GM04503 (cell line): ENCODE data around the gene KICS2.
"Not testable (repeated sequence)": the region's sequence is repeated elsewhere in the genome, so short reads cannot be mapped to it uniquely, and the experiment has no call there.

ENCODE experiments used
- DNase-seq: peaks from one replicate; pipeline ENCODE4 v3.0.0-alpha.2; 2012; ENCODE audit warnings: low read depth

The KICS2 gene

DNA sequence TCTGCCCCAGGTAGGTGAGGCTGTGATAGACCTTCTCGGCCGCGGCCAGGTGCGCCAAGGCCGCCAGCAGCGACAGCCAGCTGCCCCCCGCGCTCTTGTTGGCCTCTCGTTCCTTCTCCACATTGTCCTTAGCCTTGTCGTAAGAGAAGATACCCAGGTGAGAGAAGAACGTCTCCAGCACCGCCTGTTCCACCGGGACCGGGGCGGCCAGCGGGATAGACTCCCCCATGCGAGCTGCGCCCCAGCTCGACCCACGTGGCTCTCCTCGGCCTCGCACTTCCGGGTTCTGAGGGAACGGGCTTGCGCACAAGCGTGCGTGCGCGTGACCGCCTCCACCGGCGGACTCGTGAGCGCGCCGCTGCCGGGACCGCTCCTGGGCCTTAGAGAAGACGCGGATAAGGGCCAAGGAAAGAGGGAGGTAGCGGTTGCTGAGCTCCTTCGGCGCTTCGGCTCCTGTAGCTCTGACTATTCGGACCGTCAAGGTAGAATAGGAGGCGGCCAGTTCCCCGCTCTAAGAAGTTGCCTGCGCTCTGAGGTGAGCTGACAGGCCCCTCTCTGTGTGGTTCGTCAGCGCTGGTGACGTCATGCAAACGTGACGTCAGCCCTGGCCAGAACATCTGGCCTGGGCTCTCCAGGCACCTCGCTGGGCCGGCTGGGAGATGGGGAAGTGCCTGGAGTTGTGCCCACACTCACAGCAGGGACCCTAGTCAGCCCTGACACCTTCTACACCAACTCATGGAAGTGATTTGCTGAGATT lies at the start of gene KICS2:
TSS of gene KICS2 (minus strand) at position 288 of the 757 bp plus-strand sequence. CDS start at position 229, 59 bp downstream.
- DNase-seq = peak; percentile 68

- DNase-seq = no peak
These were observed 48.3 kb upstream of the KICS2 start for GRCh38 chr12:64270411-64270810.

DNA sequence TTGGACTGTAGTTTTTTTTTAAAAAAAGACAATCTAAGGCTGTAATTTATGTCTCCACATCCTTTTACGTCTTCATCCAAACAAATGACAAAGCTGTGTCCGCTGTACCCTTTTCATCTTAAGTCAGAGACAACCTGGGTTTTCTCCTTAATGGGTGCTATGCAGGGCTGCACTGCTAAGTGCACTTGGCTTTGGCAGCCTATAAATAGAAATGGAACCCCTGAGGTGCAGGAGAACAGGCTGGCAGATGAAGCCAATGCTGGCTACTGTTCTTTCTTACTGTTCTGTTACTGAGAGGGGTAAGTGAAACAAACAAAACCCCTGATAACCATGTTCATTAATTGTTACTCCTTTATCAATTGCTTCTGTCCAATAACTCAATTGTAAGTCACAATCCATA lies 47.1 kb upstream of the KICS2 start:
- DNase-seq = no peak

- DNase-seq = no peak
These were observed 46.3 kb upstream of the KICS2 start for GRCh38 chr12:64268409-64268808.

DNA sequence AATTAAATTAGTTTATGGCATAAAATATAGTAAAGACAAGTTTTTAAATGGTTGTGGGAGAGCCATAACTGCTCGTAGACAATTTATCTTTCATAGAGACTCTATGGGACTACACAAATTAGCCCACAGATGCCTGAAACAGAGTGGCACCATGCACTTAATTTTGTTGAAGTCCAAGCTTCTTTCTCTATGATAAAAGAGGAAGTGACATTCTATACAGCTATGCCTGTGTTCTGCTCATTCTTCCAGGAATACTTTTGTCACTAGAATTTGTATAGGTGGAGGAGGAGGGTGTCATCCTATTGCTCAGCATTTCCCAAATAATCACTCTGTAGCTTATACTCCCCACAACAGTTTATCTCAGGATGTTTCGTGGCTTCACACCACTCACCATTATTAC lies 43.7 kb upstream of the KICS2 start:
- no peak for DNase-seq

GRCh38 chr12:64261813-64262212 lies 39.7 kb upstream of the KICS2 start:
- no peak for DNase-seq

DNA sequence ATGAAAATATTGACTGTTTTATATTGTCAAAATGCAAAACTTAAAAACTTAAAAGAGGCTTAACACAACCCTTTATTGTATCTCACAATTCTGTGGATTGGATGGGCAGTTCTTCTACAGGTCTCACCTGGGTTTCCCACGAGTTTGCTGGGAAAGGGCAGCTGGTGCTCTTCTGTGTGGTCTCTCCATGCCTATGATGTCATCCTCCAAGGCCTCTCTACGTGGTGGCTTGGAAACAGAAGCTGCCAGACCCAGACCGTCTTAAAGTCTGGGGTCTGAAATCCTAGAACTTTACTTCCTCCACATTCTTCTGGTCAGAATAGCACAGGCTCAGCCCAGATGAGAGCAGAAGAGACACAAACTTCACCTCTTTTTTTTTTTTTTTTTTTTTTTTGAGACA lies 36.5 kb upstream of the KICS2 start:
- DNase-seq = no peak

- no peak for DNase-seq
These were observed 34.2 kb upstream of the KICS2 start for GRCh38 chr12:64256166-64256800.

DNA sequence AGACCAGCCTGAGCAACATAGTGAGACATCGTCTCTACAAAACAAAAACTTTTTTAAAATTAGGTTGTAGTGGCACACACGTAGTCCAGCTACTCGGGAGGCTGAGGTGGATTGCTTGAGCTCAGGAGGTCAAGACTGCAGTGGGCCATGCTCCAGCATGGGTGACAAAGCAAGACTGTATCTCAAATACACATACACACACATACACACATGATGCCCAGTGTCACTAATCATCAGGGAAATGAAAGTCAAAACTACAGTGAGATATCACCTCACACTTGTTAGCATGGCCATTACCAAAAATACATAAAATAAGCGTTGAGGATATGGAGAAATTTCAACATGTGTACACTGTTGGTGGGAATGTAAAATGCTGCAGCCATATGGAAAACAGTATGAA lies 33.2 kb upstream of the KICS2 start:
- no peak for DNase-seq

- no peak for DNase-seq
These were observed 31.3 kb upstream of the KICS2 start for GRCh38 chr12:64253356-64253755.

DNA sequence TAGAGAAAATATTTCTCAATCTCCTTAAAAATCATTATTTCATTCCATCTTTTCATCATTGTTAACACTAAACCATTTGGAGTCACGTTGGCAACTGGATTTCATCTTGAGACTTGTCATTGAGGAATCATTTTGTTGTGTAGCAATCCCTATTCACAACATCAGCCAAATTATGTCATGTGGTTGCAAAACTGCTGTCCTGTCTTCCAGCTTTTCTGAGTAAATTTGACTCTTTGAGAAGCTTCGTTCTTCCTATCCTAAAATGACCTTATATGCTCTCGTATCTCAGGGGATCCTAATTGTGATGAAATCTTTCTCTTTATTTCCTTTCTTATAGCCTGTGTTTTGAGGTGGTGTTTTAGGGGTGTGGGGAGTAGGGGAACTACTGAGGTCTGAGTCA lies 30.6 kb upstream of the KICS2 start:
- peak; percentile 87 for DNase-seq

DNA sequence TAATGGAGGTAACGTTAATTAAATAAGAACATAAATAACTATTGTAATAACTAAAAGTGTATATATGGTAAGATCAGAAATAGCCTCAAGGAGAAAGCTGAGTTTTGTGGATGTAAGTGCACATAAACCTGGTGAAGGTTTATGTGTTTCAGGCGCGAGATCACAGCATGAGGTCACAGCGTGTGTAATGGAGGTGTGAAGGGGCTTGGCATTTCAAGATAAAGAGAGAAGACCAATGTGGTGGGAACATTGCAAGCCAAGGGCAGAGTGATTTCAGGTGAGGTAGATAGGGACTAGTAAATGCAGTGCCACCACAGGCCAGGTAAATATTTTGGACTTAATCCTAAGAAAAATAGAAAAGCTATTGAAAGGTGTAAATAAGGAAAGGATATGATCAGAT lies 21.7 kb upstream of the KICS2 start:
- DNase-seq = no peak

DNA sequence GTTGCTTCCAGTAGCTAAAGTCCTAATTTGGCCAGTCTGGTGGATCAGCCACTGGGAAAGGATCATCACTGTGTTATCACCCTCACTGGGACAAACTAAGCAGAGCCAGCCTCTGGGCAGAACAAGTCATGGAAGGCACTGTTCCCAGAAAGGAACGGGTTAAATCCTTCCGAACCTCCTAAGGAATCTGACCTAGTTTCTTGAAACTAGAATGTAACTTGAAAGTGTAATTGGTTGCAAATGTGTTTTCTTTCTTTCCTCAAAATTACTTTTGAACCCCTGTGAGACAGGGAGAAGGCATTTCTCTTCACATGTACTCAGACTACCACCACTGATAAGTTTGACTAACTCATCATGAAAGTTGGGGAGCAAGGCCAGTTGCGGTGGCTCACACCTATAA lies 18.7 kb upstream of the KICS2 start:
- DNase-seq = peak; percentile 18

GRCh38 chr12:64237382-64237781 lies 15.3 kb upstream of the KICS2 start:
- DNase-seq = no peak

DNA sequence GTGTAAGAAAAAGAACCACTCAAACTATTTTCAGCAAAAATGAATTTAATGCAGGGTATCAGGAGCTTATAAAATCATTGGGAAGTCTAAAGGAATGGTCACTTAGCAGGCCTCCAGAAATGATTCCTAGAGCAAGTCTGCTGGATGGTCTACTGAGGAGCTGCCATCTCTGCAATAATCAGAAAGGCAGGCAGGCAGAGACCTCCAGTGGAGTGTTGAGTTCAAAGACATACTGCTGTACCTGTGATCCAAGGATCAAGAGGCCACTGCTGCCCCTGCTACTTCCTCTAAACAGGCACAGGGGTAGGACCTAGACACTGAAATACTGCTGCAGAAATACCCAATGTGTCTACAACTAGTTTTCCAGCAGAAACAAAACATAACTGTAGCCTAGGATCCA lies 14.5 kb upstream of the KICS2 start:
- no peak for DNase-seq

DNA sequence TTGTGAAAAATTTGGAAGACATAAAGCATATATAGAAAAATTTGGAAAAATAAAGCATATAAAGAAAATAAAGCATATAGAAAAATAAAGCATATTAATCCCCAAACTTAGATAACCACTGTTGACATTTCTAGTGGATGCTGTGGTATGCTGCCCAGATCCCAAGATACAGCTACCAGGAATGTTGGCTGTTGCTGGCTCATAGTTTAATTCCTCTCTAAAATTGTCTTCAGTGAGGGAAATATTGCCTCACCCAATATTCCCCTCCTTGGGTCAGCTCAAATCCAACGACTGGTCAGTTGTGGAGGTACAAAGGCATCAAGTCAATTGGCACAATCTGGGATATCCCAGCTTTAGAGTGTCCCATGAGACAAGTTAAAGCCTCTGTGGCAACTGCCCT lies 10.1 kb upstream of the KICS2 start:
- DNase-seq = peak; percentile 4

DNA sequence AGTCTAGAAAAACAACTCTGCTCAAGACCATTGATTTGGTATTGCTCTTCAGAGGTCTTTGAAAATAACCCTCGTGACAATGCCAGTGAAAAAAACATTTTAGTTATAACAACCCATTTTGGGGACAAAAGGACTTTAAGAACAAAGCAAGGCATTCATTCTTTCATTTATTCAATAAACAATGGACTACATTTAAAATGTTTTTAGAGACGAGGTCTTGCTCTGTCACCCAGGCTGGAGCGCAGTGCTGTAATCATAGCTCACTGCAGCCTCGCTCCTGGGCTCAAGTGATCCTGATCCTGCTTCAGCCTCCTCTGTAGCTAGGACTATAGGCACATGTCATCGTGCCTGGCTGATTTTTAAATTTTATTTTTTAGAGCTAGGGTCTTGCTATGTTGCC lies 7.7 kb upstream of the KICS2 start:
- no peak for DNase-seq

- DNase-seq = no peak
These were observed 7.1 kb upstream of the KICS2 start for GRCh38 chr12:64229240-64229639.

DNA sequence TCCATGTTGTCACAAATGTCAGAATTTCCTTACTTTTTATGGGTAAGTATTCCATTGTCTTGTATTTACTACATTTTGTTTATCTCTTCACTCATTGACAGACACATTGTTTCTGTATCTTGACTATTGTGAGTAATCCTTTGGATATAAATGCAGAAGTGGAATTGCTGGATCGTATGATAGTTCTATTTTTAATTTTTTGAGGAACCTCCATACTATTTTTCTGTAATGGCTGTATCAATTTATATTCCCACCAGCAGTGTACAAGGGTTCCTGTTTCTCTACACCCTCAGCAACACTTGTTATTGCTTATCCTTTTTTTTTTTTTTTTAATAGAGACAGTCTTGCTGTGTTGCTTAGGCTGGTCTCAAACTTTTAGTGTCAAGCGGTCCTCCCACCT lies 3.5 kb upstream of the KICS2 start:
- DNase-seq = no peak

GRCh38 chr12:64221651-64222008 lies 466 bp downstream of the KICS2 start:
- DNase-seq = peak; percentile 40

GRCh38 chr12:64220046-64220445 lies 2.0 kb downstream of the KICS2 start:
- DNase-seq = no peak

DNA sequence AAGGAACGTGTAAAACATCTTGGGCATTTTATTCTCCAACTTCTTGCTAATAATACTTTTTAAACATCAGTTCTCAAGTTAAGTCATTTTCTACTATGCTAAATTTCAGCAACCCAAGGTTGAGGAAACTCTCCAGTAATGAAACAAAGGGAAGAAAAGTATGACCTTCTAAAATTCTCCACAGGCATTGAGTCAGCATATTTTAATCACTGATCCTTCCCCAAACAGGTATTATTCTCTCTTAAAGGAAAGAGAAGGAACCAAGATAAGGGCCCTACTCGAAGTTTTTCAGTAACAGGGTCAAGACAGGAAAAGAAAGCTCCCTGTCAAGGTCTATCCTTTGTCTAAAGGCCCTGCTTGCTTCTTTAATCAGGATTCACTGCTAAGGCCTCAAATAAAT lies 3.0 kb downstream of the KICS2 start:
- no peak for DNase-seq

- DNase-seq = no peak
These were observed 3.5 kb downstream of the KICS2 start for GRCh38 chr12:64218597-64218996.

DNA sequence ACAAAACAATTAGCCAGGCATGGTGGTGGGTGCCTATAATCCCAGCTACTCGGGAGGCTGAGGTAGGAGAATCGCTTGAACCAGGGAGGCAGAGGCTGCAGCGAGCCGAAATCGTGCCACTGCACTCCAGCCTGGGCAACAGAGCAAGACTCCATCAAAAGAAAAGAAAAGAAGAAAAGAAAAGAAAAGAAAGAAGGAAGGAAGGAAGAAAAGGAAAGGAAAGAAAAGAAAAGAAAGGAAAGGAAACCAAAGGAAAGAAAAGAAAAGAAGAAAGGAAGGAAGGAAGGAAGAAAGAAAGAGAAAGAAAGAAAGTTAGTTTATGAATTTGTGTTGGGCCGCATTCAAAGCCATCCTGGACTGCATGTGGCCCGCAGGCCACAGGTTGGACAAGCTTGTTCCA lies 4.5 kb downstream of the KICS2 start:
- not testable (repeated sequence) for DNase-seq
